Breast epithelium (tissue), 4 donors: ENCODE data around the gene MAPK8IP1. TPM values are rescaled to one million over a fixed set of nuclear protein-coding genes. Genes with fewer than 3 reads are reported as not detected.
A peak's percentile ranks its signal among the peaks of the same experiment; 100 is the strongest.

ENCODE experiments used
- DNase-seq, 2 donors: peaks; one replicate each; pipeline ENCODE4 v3.0.0-alpha.2; 2019; ENCODE audit warnings: low spot score in 2 of 2
- H3K27ac ChIP-seq, 2 donors: fragments of 200-600 bp; sonication (generic) in 1 of 2; one replicate each; pipeline ENCODE4 v1.5.1; 2016 to 2019; ENCODE audit warnings: mild to moderate bottlenecking in 1 of 2
- H3K27me3 ChIP-seq, 2 donors: fragments of 200-600 bp; sonication (generic) in 1 of 2; one replicate each; pipeline versions ENCODE4 v1.5.1 to v1.6.0; 2017 to 2019; ENCODE audit warnings: control low read depth in 1 of 2, mild to moderate bottlenecking in 1 of 2
- H3K36me3 ChIP-seq: fragments of 200-600 bp; one replicate; pipeline ENCODE4 v1.5.1; 2019
- H3K4me1 ChIP-seq, 2 donors: fragments of 200-600 bp; sonication (generic); one replicate each; pipeline ENCODE4 v1.5.1; 2016 to 2019; ENCODE audit warnings: control low read depth in 1 of 2
- H3K4me3 ChIP-seq, 3 donors: fragments of 200-600 bp; sonication (generic); 1 replicate in 2 of 3; 2 replicates in 1 of 3; pipeline ENCODE4 v1.5.1; 2016 to 2019; ENCODE audit warnings: mild to moderate bottlenecking in 3 of 3, moderate library complexity in 2 of 3
- H3K9me3 ChIP-seq, 2 donors: fragments of 200-600 bp; sonication (generic) in 1 of 2; one replicate each; pipeline ENCODE4 v1.5.1; 2016 to 2019; ENCODE audit warnings: control low read depth in 1 of 2
- POLR2A ChIP-seq: fragments of 450-650 bp; IDR thresholded peaks from one replicate; pipeline ENCODE4 v1.6.1; 2016; ENCODE audit warnings: antibody characterized with exemption, mild to moderate bottlenecking, moderate library complexity
- POLR2AphosphoS5 ChIP-seq, 3 donors: sonication (generic); formaldehyde crosslinking; IDR thresholded peaks; one replicate each; pipeline ENCODE4 v1.6.1; 2017; ENCODE audit warnings: antibody characterized with exemption in 3 of 3
- intact Hi-C: fragments of 100-400 bp; cut with DNase I; formaldehyde crosslinking; loops from one replicate; pipeline ENCODE4 v1.15.1; 2023; ENCODE audit warnings: low total_unique reads
- total RNA-seq, 3 donors: library from RNA; depleted of rRNA; stranded (reverse); fragments of >200 nt; gene quantifications; one replicate each; pipeline ENCODE4 v1.1.0, GENCODE V29; 2016
- TF ChIP-seq, protein P1 (sequence below), 3 donors: fragments of 450-650 bp; IDR thresholded peaks; one replicate each; pipeline ENCODE4 v1.5.1; 2016 to 2017; ENCODE audit warnings: antibody characterized with exemption in 3 of 3, mild to moderate bottlenecking in 3 of 3, moderate library complexity in 3 of 3

MAPK8IP1 gene
- total RNA-seq, 3 donors from 2014 or later, result 5.4 to 7.2 (median 5.9) TPM

DNA sequence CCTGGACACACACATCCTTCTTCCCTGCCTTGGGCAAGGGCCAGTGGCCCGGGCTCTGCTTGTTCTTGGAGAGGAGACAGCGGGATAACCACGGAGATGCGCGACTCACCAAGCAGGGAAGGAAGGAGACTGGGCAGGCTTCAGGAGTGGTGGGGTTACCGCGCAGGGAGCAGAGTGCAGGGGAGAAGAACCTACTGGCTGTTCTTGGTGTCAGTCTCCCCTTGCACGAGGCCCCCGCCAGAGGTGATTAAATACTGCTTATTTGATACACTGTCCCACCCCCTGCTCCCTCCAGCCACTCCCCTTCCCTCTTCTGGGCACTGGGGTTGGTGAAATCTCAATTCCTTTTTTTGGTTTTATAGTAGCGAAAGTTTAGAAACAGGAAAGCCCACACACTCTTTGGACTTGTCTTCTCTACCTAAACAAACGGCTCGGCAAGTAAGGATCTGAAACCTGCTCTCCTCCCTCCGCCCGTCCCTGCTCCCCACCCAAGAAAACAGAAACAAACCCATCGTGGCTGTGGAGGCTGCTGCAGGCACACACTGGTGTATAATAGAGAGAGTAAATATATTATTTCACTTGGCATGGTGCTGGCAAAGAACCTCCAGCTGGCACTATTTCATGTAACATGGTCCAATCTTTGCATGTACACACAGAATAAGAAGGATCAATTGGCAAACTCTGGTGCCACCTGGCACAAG lies 47.8 kb downstream of the MAPK8IP1 start:
- TF ChIP-seq POLR2A (no peak), POLR2AphosphoS5 (IDR thresholded peaks at IDR 0.05) (no peak)
- TF ChIP-seq, protein P1, sequence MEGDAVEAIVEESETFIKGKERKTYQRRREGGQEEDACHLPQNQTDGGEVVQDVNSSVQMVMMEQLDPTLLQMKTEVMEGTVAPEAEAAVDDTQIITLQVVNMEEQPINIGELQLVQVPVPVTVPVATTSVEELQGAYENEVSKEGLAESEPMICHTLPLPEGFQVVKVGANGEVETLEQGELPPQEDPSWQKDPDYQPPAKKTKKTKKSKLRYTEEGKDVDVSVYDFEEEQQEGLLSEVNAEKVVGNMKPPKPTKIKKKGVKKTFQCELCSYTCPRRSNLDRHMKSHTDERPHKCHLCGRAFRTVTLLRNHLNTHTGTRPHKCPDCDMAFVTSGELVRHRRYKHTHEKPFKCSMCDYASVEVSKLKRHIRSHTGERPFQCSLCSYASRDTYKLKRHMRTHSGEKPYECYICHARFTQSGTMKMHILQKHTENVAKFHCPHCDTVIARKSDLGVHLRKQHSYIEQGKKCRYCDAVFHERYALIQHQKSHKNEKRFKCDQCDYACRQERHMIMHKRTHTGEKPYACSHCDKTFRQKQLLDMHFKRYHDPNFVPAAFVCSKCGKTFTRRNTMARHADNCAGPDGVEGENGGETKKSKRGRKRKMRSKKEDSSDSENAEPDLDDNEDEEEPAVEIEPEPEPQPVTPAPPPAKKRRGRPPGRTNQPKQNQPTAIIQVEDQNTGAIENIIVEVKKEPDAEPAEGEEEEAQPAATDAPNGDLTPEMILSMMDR (IDR thresholded peaks at IDR 0.05), result no peak
- H3K4me1 ChIP-seq, result peaks cover 0 to 15% of the 10 kb centered on the region in 2 donors
- no peaks in the 10 kb centered on the region for H3K36me3 ChIP-seq
- H3K27me3 ChIP-seq, result no peaks in the 10 kb centered on the region
- no peak for DNase-seq
- H3K4me3 ChIP-seq, result peak overlapping the region in 2 of 3 donors; percentile 10 to 21
- no peaks in the 10 kb centered on the region for H3K9me3 ChIP-seq
- intact Hi-C loops, result no loop called here
- peak overlapping the region; percentile 55 to 77 for H3K27ac ChIP-seq

DNA sequence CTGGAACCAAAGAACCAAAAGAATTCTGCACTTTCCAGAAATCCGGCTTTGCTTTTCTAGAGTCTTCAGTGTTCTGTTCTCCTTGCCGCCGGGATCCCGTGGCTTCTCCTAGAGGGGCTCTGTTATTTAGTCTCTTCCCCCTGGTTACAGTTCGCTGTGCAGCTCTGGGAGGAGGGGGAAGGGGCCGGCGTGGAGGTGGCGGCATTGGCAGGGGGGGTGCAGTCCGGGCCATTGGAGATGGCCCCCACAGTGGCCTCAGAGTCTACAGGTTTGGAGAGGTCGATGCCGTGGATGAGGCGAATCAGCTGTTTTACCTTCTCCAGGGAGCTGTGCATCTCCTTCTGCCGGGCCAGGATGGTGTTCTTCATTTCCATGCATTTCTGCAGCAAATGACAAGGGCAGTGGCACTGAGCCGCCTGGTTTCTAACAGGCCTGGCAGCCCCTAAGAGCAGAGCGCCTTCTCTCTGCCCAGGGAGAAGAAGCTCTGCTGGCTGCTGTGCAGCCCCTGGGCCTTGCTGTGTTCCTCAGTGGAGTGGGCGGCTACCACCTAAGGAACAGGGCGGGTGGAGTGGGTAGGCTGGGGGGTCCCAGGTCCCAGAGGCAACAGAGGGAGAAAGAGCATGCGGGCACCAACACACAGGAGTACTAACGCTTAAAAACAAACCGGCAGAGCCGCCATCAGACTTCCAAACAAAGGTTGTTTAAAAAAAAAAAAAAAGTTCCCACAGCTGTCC lies 48.6 kb downstream of the MAPK8IP1 start:
- peaks cover 0 to 15% of the 10 kb centered on the region in 2 donors for H3K4me1 ChIP-seq
- H3K27ac ChIP-seq, result peak overlapping the region; percentile 40 to 77
- TF ChIP-seq POLR2A (no peak), POLR2AphosphoS5 (IDR thresholded peaks at IDR 0.05) (no peak)
- TF ChIP-seq, protein P1 (IDR thresholded peaks at IDR 0.05), result no peak
- H3K27me3 ChIP-seq, result no peaks in the 10 kb centered on the region
- no peak for DNase-seq
- intact Hi-C loops, result no loop called here
- H3K4me3 ChIP-seq, result peak overlapping the region in 2 of 3 donors; percentile 10 to 21
- H3K9me3 ChIP-seq, result no peaks in the 10 kb centered on the region
- H3K36me3 ChIP-seq, result no peaks in the 10 kb centered on the region

DNA sequence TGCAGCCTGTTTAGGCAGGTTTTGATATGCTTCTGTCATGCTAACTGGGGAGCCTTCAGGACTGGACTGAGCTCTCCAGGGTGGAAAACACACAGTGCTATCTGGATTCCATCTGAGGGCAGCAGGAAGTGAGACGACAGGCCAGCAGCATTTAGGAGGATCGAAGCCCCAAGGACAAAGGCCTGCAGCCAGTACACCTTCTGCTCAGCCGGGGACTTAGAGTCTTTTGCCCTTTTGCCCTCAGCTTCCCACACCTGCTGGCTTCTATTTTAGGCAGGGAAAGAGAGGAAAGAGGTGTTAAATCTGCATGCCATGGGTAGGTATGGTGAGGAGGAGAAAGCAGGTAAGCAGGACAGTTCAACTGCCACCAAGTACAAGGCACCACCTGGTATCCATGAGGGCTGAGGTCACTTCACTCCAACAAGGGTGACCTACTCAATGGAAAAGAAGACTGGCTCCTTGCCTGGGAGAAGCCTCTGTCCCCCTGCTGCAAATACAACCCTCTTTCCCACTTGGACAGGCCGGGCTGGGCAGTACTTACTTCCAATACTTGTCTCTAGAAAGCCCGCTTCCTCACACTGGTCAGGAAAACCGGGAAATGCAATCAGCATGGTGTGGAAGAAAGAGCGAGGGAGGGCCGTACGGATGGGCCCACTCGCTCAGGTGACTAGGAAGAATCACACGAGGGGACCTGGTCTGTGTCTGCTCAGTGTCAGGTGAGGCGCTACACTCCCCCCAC lies 49.3 kb downstream of the MAPK8IP1 start:
- H3K36me3 ChIP-seq, result no peaks in the 10 kb centered on the region
- no peak for TF ChIP-seq POLR2AphosphoS5 (IDR thresholded peaks at IDR 0.05)
- no peak for DNase-seq

DNA sequence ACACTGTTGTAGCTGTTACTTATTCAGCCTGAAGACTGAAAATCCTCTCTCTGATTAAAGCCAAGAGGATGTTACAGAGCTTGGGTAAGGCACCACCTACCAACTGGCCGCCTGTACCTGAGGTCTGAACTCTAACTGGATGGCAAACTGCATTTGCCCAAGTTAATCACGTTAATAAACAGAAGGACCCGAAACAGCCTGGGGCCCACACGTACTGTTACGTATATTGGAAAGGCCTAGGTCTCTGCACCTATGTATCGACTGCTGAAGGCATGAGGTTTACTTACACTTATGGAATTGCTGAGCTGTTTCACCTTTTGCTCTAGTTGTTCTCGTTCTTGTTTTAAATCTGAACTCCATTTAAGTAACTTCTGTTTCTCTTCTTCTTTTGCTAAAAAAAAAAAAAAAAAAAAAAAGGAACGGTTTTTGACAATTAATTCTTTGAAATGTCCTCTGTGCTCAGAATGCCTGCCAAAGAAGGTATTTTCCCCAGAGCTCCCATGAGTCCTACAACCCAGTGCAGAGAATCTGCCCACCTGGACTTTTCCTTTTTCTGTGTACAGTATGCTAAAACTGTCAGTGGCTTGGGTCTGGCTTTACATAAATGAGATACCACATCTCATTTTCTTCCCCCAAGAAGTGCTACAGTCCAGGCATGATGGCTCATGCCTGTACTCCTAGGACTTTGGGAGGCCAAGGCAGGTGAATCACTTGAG lies 50.1 kb downstream of the MAPK8IP1 start:
- intact Hi-C loops, result no loop called here

More for the DNA sequence above, 49.3 kb downstream of the MAPK8IP1 start:
- no peaks in the 10 kb centered on the region for H3K9me3 ChIP-seq
- peaks cover 0 to 11% of the 10 kb centered on the region in 2 donors for H3K4me1 ChIP-seq
- peak overlapping the region; percentile 11 to 77 for H3K27ac ChIP-seq
- intact Hi-C loops, result no loop called here
- no peaks in the 10 kb centered on the region for H3K27me3 ChIP-seq
- no peak overlapping the region for H3K4me3 ChIP-seq

More for the DNA sequence above, 50.1 kb downstream of the MAPK8IP1 start:
- Histone ChIP-seq H3K36me3 (no peaks in the 10 kb centered on the region), H3K4me3 (no peak overlapping the region), H3K4me1 (peaks cover 0 to 8% of the 10 kb centered on the region in 2 donors), H3K27ac (peak overlapping the region in 1 of 2 donors; percentile 11), H3K9me3 (no peaks in the 10 kb centered on the region), H3K27me3 (no peaks in the 10 kb centered on the region)
- TF ChIP-seq POLR2A (no peak), POLR2AphosphoS5 (IDR thresholded peaks at IDR 0.05) (no peak)
- TF ChIP-seq, protein P1 (IDR thresholded peaks at IDR 0.05), result no peak
- DNase-seq, result no peak
